ENCODE results near the gene EPHB1. TPM values are rescaled to one million over a fixed set of nuclear protein-coding genes. Genes with fewer than 3 reads are reported as not detected.

Gene EPHB1
- total RNA-seq, 1 donor, result 0.36 TPM

GRCh38 chr3:135077186-135077585 lies 282.1 kb downstream of the EPHB1 start:
- H4K20me1 ChIP-seq (ENCODE audit: insufficient read depth, low read length), result no peaks in the 10 kb centered on the region
- H2AFZ ChIP-seq (ENCODE audit: low read length), result no peak overlapping the region
- no peak for DNase-seq (ENCODE audit: insufficient read length, low spot score, missing footprints)
- no peaks in the 10 kb centered on the region for H3K36me3 ChIP-seq (ENCODE audit: insufficient read depth, low read length)
- no peaks in the 10 kb centered on the region for H3K27me3 ChIP-seq (ENCODE audit: insufficient read depth, low read length)
- no peak overlapping the region for H3K4me2 ChIP-seq (ENCODE audit: insufficient read depth, low read length)
- H3K4me3 ChIP-seq (ENCODE audit: insufficient read depth, low read length), result no peak overlapping the region
- no peak for TF ChIP-seq CTCF (IDR thresholded peaks at IDR 0.05; ENCODE audit: extremely low read depth, low read depth, low read length)
- H3K4me1 ChIP-seq (ENCODE audit: insufficient read depth, low read length), result no peaks in the 10 kb centered on the region
- no peaks in the 10 kb centered on the region for H3K79me2 ChIP-seq (ENCODE audit: insufficient read depth, low read length)
- H3K27ac ChIP-seq (ENCODE audit: low read depth, low read length), result no peak overlapping the region
- no peaks in the 10 kb centered on the region for H3K9me3 ChIP-seq (ENCODE audit: low read depth, low read length)

GRCh38 chr3:135078283-135078682 lies 283.2 kb downstream of the EPHB1 start:
- H3K9me3 ChIP-seq (ENCODE audit: low read depth, low read length), result no peaks in the 10 kb centered on the region

GRCh38 chr3:135079095-135079494 lies 284.0 kb downstream of the EPHB1 start:
- no peaks in the 10 kb centered on the region for H3K9me3 ChIP-seq (ENCODE audit: low read depth, low read length)
- no peaks in the 10 kb centered on the region for H3K79me2 ChIP-seq (ENCODE audit: insufficient read depth, low read length)
- no peak overlapping the region for H2AFZ ChIP-seq (ENCODE audit: low read length)
- no peaks in the 10 kb centered on the region for H3K27me3 ChIP-seq (ENCODE audit: insufficient read depth, low read length)
- no peaks in the 10 kb centered on the region for H3K36me3 ChIP-seq (ENCODE audit: insufficient read depth, low read length)
- no peak for TF ChIP-seq CTCF (IDR thresholded peaks at IDR 0.05; ENCODE audit: extremely low read depth, low read depth, low read length)
- H3K4me3 ChIP-seq (ENCODE audit: insufficient read depth, low read length), result no peak overlapping the region
- H3K4me2 ChIP-seq (ENCODE audit: insufficient read depth, low read length), result no peak overlapping the region
- no peaks in the 10 kb centered on the region for H4K20me1 ChIP-seq (ENCODE audit: insufficient read depth, low read length)
- DNase-seq (ENCODE audit: insufficient read length, low spot score, missing footprints), result no peak
- no peak overlapping the region for H3K27ac ChIP-seq (ENCODE audit: low read depth, low read length)
- H3K4me1 ChIP-seq (ENCODE audit: insufficient read depth, low read length), result no peaks in the 10 kb centered on the region

More at GRCh38 chr3:135078283-135078682, 283.2 kb downstream of the EPHB1 start:
- H3K4me2 ChIP-seq (ENCODE audit: insufficient read depth, low read length), result no peak overlapping the region
- no peaks in the 10 kb centered on the region for H3K27me3 ChIP-seq (ENCODE audit: insufficient read depth, low read length)
- no peaks in the 10 kb centered on the region for H3K4me1 ChIP-seq (ENCODE audit: insufficient read depth, low read length)
- DNase-seq (ENCODE audit: insufficient read length, low spot score, missing footprints), result no peak
- no peaks in the 10 kb centered on the region for H3K79me2 ChIP-seq (ENCODE audit: insufficient read depth, low read length)
- no peak overlapping the region for H3K27ac ChIP-seq (ENCODE audit: low read depth, low read length)
- H4K20me1 ChIP-seq (ENCODE audit: insufficient read depth, low read length), result no peaks in the 10 kb centered on the region
- no peaks in the 10 kb centered on the region for H3K36me3 ChIP-seq (ENCODE audit: insufficient read depth, low read length)
- H2AFZ ChIP-seq (ENCODE audit: low read length), result no peak overlapping the region
- no peak for TF ChIP-seq CTCF (IDR thresholded peaks at IDR 0.05; ENCODE audit: extremely low read depth, low read depth, low read length)
- no peak overlapping the region for H3K4me3 ChIP-seq (ENCODE audit: insufficient read depth, low read length)

GRCh38 chr3:135081451-135081850 lies 286.4 kb downstream of the EPHB1 start:
- Histone ChIP-seq H3K79me2 (ENCODE audit: insufficient read depth, low read length) (no peaks in the 10 kb centered on the region), H3K36me3 (ENCODE audit: insufficient read depth, low read length) (no peaks in the 10 kb centered on the region), H3K9me3 (ENCODE audit: low read depth, low read length) (no peaks in the 10 kb centered on the region), H3K4me3 (ENCODE audit: insufficient read depth, low read length) (no peak overlapping the region), H4K20me1 (ENCODE audit: insufficient read depth, low read length) (no peaks in the 10 kb centered on the region), H3K27ac (ENCODE audit: low read depth, low read length) (no peak overlapping the region), H3K4me1 (ENCODE audit: insufficient read depth, low read length) (no peaks in the 10 kb centered on the region), H3K27me3 (ENCODE audit: insufficient read depth, low read length) (no peaks in the 10 kb centered on the region), H3K4me2 (ENCODE audit: insufficient read depth, low read length) (no peak overlapping the region), H2AFZ (ENCODE audit: low read length) (no peak overlapping the region)
- no peak for TF ChIP-seq CTCF (IDR thresholded peaks at IDR 0.05; ENCODE audit: extremely low read depth, low read depth, low read length)
- DNase-seq (ENCODE audit: insufficient read length, low spot score, missing footprints), result no peak

Measured in osteoblast (primary cell).